ENCODE results near the gene TSPYL1.

- no peak for TF ChIP-seq POLR2A (IDR thresholded peaks at IDR 0.05; ENCODE audit: low read length)
- TF ChIP-seq GATA1 (IDR thresholded peaks at IDR 0.05; ENCODE audit: low read depth, low read length), result no peak
Observed at GRCh38 chr6:116229287-116229913, 50.3 kb downstream of the TSPYL1 start.

All from erythroblast (primary cell).